ENCODE measurements around the gene OR2V2. TPM values are rescaled to one million over a fixed set of nuclear protein-coding genes. Genes with fewer than 3 reads are reported as not detected.

Gene OR2V2
- total and polyA plus RNA-seq, 10 of the 15 experiments (the other 5 are each of a cell fraction or from before 2014, with no cell fraction given), result 0.26 TPM; not detected in 9

- no peak for TF ChIP-seq EZH2 (IDR thresholded peaks at IDR 0.05; ENCODE audit: borderline replicate concordance, control insufficient read depth, low read depth, low read length)
- no peak for TF ChIP-seq ZBED1 (IDR thresholded peaks at IDR 0.05; ENCODE audit: borderline replicate concordance)
- no peak for TF ChIP-seq NFYB (IDR thresholded peaks at IDR 0.05; ENCODE audit: insufficient read depth, low read depth, low read length)
- no peak for TF ChIP-seq POLR2AphosphoS2 (IDR thresholded peaks at IDR 0.05; ENCODE audit: low read depth, low read length)
- TF ChIP-seq YBX1 (IDR thresholded peaks at IDR 0.05), result no peak
- peak in 1 of 3 experiments; percentile 31; a peak in 1 of 6 replicates for TF ChIP-seq CTCF (IDR thresholded peaks at IDR 0.05 in 2 of 3, conservative IDR thresholded peaks at IDR 0.05 in 1 of 3; ENCODE audit: control insufficient read depth in 2 of 3, extremely low read depth in 1 of 3, insufficient read depth in 1 of 3, low read depth in 3 of 3, low read length in 3 of 3)
- 0 out of 2 replicates have a peak, but pooled peaks have one; percentile 13 for TF ChIP-seq MTA2 (IDR thresholded peaks at IDR 0.05; ENCODE audit: low read depth)
- TF ChIP-seq RB1 (IDR thresholded peaks at IDR 0.05; ENCODE audit: borderline replicate concordance), result no peak
- TF ChIP-seq SKIL (IDR thresholded peaks at IDR 0.05; ENCODE audit: low read depth, poor library complexity, severe bottlenecking), result peak; percentile 58
- TF ChIP-seq BCL11A (IDR thresholded peaks at IDR 0.05; ENCODE audit: low read depth, low read length), result no peak
- no peak for TF ChIP-seq WRNIP1 (IDR thresholded peaks at IDR 0.05; ENCODE audit: borderline replicate concordance, low read depth, low read length)
- TF ChIP-seq, protein P1, sequence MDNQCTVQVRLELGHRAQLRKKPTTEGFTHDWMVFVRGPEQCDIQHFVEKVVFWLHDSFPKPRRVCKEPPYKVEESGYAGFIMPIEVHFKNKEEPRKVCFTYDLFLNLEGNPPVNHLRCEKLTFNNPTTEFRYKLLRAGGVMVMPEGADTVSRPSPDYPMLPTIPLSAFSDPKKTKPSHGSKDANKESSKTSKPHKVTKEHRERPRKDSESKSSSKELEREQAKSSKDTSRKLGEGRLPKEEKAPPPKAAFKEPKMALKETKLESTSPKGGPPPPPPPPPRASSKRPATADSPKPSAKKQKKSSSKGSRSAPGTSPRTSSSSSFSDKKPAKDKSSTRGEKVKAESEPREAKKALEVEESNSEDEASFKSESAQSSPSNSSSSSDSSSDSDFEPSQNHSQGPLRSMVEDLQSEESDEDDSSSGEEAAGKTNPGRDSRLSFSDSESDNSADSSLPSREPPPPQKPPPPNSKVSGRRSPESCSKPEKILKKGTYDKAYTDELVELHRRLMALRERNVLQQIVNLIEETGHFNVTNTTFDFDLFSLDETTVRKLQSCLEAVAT (IDR thresholded peaks at IDR 0.05), result no peak
- TF ChIP-seq SRF (IDR thresholded peaks at IDR 0.05; ENCODE audit: low read depth in 2 of 2, low read length in 2 of 2), result no peak
- TF ChIP-seq JUND (IDR thresholded peaks at IDR 0.05; ENCODE audit: low read depth, low read length), result no peak
- no peak for TF ChIP-seq CEBPB (IDR thresholded peaks at IDR 0.05; ENCODE audit: borderline replicate concordance in 1 of 2, low read depth in 2 of 2, low read length in 2 of 2)
- TF ChIP-seq BCLAF1 (IDR thresholded peaks at IDR 0.05), result no peak
- TF ChIP-seq STAT3 (IDR thresholded peaks at IDR 0.05; ENCODE audit: low read depth, low read length), result no peak
- no peak for TF ChIP-seq TCF3 (IDR thresholded peaks at IDR 0.05; ENCODE audit: borderline replicate concordance, insufficient read depth, low read depth, low read length)
- TF ChIP-seq LARP7 (IDR thresholded peaks at IDR 0.05), result peak; percentile 61; the same call in 1 of the 2 replicates
- TF ChIP-seq FOS (IDR thresholded peaks at IDR 0.05; ENCODE audit: borderline replicate concordance, extremely low read depth, insufficient read length), result no peak
- no peak for TF ChIP-seq ZNF207 (IDR thresholded peaks at IDR 0.05; ENCODE audit: borderline replicate concordance)
- TF ChIP-seq TBL1XR1 (IDR thresholded peaks at IDR 0.05; ENCODE audit: low read depth, low read length), result peak; percentile 9
Measured at GRCh38 chr5:181187500-181188213, 40.3 kb downstream of the OR2V2 start (continued).
